Right renal pelvis (tissue), 4 donors: ENCODE measurements around the gene U2AF1L4. TPM values are rescaled to one million over a fixed set of nuclear protein-coding genes. Genes with fewer than 3 reads are reported as not detected.

ENCODE experiments used
- DNase-seq, 4 donors: peaks; one replicate each; pipeline ENCODE4 v3.0.0-alpha.2; 2013; ENCODE audit warnings: low read depth in 4 of 4, low spot score in 3 of 4, missing footprints in 1 of 4
- polyA plus RNA-seq, 4 donors: library from polyadenylated mRNA; unstranded; fragments of 120-200 nt; gene quantifications; one replicate each; pipeline ENCODE4 v1.2.1, GENCODE V29; 2013; ENCODE audit not compliant: insufficient read length in 4 of 4

The U2AF1L4 gene
- polyA plus RNA-seq, 4 donors, result 15.6 to 19.8 (median 17.1) TPM

- peak; percentile 93 to 99 (median 98) for DNase-seq
Observed at GRCh38 chr19:35757749-35758608, 12.8 kb upstream of the U2AF1L4 start, which contains the start of gene PROSER3. TSS of gene PROSER3 (plus strand) at chr19:35758176. CDS start at chr19:35758216, 40 bp downstream.

- DNase-seq, result no peak
Observed at GRCh38 chr19:35757231-35757748, 12.1 kb upstream of the U2AF1L4 start.

DNA sequence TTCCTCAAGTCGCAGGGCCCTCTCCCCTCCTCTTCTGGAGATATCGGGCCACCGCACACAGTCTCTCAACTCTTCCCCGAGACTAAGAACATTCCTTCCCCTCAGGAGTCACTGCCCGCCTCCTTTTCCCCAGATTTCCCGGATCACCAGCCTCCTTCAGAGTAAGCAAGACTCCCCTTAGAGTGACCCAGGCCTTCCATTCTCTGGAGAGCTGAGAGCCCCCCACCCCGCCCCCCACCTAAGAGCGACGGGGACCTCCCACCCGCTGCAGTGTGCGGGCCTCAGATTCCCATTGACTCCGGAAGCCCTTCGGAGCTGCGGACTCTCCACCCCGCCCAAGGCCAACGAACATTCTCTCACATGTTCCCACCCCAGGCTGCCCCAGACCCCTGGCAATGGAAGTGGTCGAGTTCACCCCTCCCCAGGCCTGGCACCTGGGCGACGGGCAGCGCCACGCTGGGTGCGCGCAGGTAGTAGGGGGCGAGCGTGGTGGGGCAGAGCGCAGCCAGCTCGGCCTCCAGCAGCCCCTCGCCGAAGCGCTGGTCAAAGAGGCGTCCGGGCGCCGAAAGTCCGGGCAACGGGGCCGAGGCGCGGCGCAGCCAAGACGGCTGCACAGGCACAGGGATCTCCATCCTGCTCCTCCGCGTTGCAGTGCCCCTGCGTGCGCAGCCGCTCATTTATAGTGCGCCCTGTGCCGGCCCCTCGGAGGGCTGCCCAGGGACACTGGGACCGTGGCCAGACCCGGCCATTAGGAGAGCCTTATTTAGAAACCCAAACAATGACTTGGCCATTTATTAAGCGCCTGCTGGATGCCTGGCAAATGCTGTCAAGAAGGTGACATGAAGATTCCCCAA, 11.4 kb upstream of the U2AF1L4 start, which contains the start of gene HSPB6:
HSPB6 (minus strand) TSS at position 653 of the 854 bp plus-strand sequence; CDS start at position 632, 21 bp downstream.
- no peak for DNase-seq

DNA sequence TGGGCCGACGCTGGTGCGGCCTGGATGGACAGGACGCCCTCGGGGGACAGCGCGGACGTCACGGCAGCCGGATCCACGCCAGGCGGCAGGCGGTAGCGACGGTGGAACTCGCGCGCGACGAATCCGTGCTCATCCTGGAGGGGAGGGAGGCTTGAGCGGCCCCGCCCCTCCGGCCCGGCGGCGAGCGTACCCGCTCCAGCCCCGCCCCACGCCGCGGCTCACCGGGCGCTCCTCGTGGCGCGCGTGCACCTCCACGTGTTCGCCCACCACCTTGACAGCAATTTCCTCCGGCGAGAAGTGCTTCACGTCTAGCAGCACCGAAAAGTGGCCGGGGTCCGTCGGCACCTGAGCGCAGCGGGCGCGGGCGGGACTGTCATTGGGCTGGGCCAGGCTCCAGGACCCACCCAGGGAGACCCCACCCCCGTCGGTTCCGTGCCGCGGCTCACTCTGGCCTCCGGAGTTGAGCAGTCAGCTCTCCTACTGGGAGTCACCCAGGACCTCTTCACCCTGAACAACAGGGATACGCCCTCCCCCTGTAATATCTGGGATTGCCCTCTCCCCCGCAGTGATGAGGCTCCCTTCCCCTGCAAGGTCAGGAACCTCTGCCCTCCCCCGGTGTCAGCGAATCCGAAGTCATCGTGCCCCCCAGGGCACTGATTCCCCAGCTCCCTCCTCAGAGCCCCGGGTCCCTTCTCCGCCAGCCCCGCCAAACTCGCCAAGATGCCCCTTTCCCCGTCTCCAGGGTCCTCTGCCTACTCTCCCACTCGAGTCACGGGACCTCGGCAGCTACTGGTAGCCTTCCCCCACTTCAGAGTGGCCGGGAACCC, 10.5 kb upstream of the U2AF1L4 start:
- DNase-seq, result no peak

GRCh38 chr19:35755131-35755549, 9.9 kb upstream of the U2AF1L4 start:
- DNase-seq, result no peak

DNA sequence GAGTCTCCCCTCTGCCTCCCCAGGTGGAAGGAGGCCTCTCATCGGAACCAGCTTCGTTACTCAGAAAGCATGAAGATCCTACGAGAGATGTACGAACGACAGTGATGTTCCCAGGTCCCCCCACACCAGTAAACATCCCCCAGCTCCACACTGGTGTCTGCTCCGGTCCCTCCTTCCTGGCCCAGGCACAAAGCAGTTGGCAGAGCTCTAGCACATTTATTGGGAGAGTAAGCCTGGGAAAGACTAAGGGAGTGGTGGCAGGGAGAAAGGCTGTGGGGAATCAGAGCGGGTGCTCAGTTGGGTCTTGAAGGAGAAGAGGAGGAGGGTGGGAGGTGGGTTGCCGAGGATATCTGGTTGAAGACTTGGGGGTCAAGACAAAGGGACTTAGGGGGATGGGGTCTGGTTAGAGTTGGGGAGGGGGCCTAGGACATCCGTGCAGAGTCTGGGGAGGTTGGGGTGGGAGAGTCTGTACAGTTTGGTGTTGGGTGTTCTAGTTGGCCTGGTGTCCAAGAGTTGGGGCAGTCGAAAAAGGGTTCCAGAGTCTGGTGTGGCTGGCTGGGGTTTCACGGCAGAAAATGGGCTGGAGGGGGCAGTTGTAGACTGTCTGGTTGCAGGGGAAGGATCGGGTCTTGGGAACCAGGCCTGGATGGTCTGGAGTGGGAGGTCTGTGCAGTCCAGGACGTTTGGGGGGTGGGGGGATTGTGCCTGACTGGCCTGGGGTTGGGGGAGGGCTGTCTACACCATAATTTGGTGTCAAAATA, 9.3 kb upstream of the U2AF1L4 start:
- no peak for DNase-seq

DNA sequence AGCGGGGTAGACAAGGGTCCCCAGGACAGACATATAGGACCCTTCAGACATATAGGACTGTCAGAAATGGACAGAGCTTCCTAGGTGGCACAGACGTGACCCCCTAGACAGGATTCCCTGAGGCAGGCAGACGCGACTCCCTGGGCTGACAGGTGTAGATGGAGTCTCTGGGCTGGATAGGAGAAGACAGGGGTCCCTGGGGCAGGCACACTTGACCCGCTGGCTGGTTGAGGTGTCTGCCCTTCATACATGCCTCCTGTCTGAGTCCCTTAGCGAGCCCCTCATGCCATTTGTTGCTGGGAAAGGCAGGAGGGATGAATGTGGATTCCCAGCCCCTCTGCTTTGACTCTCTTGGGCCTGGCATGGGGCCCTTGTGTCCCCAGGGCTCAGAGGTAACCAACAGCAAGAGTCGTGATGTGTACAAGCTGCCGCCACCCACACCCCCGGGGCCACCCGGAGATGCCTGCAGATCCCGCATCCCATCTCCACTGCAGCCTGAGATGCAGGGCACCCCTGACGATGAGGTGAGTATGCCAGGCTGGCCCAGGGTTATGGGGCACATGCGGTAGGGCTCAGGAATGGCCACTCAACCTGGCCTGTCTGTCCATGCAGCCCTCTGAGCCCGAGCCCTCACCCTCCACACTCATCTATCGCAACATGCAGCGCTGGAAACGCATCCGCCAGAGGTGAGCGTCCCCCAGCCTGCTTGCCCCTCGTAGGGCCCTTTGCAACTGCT, 8.6 kb upstream of the U2AF1L4 start:
- DNase-seq, result no peak

DNA sequence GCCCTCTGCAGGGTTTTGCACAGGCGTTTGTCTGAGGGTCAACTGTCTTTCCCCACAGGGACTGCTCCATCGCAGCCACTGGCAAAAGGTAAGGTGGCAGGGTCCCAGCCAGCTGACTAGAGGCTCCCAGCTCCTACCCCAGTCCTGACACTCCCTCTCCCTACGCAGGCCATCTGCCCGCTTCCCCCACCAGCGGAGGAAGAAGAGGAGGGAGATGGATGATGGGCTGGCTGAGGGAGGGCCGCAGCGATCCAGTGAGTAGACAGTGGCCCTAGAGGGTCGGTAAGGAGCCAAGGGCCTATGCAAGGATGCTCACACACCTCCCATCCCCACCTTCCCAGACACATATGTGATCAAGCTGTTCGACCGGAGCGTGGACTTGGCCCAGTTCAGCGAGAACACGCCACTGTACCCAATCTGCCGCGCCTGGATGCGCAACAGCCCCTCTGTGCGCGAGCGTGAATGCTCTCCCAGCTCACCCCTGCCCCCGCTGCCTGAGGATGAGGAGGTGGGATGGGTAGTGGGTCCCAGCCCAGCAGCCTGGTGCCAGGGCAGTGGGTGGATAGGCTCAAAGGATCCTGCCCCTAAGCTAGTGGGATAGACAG, 7.6 kb upstream of the U2AF1L4 start:
- DNase-seq, result no peak

GRCh38 chr19:35751839-35752745, 6.9 kb upstream of the U2AF1L4 start:
- no peak for DNase-seq

DNA sequence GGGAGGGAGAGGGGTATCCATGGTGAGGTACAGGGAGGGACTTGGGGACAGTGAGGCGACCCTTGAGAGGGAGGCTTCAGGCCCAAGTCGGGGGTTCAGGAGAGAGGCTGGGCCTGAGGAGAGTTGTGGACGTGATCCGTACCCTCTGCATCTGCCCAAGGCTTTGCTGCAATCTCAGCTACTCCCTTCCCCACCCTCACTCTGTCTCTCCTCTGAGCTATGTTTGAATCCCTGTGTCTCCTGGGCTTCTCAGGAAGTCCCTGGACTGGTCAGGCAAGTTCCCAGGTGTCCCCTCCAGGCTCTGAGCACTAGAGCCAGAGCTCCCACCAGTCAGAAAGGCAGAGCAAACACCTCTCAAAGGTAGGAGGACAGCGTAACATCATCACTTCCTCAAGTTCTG, 4.9 kb upstream of the U2AF1L4 start:
- no peak for DNase-seq

DNA sequence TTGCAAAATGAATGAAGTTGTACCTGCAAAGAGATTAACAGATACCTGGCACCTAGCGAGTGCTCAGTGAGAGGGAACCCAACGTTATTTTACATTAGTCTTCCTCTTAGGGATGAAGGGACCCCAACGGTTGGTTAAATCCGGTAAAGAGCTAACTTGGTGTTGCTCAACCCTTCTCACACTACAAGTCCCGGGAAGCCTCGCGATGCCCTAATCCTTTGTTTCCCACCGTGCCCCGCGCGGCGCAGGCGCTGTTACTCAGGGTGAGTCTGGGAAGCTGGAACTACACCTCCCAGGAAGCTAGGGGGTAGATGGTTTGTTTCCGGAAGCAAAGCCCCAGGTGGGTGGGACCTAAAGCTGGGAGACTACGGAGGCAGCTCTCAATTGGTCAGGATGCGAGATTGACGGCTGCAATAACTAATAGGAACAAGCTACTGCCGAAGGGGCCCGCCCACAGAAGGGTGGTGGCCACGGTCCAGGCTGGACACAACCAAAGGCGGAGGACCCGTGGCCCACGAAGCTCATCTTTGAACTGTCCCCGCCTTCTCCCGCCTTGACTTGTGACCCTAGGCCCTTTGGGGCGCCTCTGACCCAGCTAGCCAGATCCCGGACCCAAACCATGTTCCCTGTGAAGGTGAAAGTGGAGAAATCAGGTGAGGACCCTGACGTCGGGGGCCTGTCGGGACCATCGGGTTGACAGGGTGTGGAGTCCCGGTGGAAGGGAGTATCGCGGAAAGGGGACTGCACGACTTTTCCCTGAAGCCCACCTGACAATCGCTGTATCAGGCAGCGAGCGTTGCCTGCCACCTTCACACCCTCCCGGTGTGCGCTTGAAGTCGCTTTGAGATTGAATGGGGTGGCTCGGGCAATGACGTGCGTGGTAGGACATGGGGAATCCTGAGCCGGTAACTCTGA, 3.1 kb upstream of the U2AF1L4 start, which contains the start of gene LIN37:
LIN37 (plus strand) TSS at position 471 of the 915 bp plus-strand sequence; CDS start at position 620, 149 bp downstream.
- peak; percentile 98 to 99 (median 99) for DNase-seq

GRCh38 chr19:35746531-35746930, 1.3 kb upstream of the U2AF1L4 start:
- DNase-seq, result no peak

GRCh38 chr19:35746087-35746462, 857 bp upstream of the U2AF1L4 start:
- DNase-seq, result no peak

- peak in 3 of 4 donors; percentile 91 to 95 (median 94) for DNase-seq
Observed at GRCh38 chr19:35744430-35745327, 539 bp downstream of the U2AF1L4 start.
